GM12878 (cell line): ENCODE data around the gene FAM118B.

ENCODE experiments used
- CTCF ChIP-seq, 3 experiments: IDR thresholded peaks in 2 of 3; conservative IDR thresholded peaks in 1 of 3; 2 replicates each; pipeline ENCODE4 v1.5.1; 2011; ENCODE audit warnings: low read depth in 3 of 3, low read length in 3 of 3, mild to moderate bottlenecking in 3 of 3, control low read depth in 2 of 3, moderate library complexity in 2 of 3, inconsistent platforms in 1 of 3, mixed read lengths in 1 of 3; ENCODE audit not compliant: control insufficient read depth in 2 of 3, insufficient read depth in 1 of 3; ENCODE audit errors: extremely low read depth in 1 of 3
- MEF2B ChIP-seq: fragments of 450-650 bp; IDR thresholded peaks from 2 replicates; pipeline ENCODE4 v1.6.1; 2018; ENCODE audit warnings: mild to moderate bottlenecking, moderate library complexity; ENCODE audit not compliant: partially characterized antibody, poor library complexity, severe bottlenecking
- NR2F1 ChIP-seq: fragments of 450-650 bp; conservative IDR thresholded peaks from 2 replicates; pipeline ENCODE4 v1.6.1; 2017; ENCODE audit warnings: mild to moderate bottlenecking
- RAD51 ChIP-seq: fragments of 450-650 bp; IDR thresholded peaks from 2 replicates; pipeline ENCODE4 v1.6.1; 2016; ENCODE audit warnings: moderate library complexity, mild to moderate bottlenecking, inconsistent platforms
- REST ChIP-seq: IDR thresholded peaks from 2 replicates; pipeline ENCODE4 v1.6.1; 2012; ENCODE audit warnings: mild to moderate bottlenecking, low read depth, low read length
- SIN3A ChIP-seq: IDR thresholded peaks from 2 replicates; pipeline ENCODE4 v1.6.1; 2012; ENCODE audit warnings: low read depth, low read length, improper control_type of control experiment
- SP1 ChIP-seq: IDR thresholded peaks from one replicate; pipeline ENCODE4 v1.6.1; 2011; ENCODE audit warnings: low read depth, low read length
- TF ChIP-seq, protein P1 (sequence below): fragments of 450-650 bp; IDR thresholded peaks from 2 replicates; pipeline ENCODE4 v1.6.1; 2017; ENCODE audit warnings: low read depth, mild to moderate bottlenecking, moderate library complexity

DNA sequence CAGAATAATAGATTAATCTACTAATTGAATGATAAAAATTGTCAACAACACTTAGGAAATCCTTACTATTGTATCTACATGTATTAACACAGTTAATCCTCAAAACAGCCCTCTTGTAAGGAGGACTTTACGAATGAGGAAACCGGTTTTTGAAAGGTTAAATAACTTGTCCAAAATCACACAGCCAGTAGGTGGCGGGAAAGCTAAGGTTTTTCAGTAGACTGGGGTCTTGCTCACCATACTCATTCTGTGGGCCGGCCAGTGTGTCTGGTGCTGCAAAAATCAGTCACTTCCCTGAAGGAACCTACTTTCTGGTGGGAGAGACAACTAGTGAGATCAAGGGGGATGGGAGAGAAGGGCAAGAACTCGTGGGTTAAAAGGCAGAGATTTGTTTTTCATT, 96.1 kb downstream of the FAM118B start:
- TF ChIP-seq REST (no peak), RAD51 (no peak), CTCF (IDR thresholded peaks at IDR 0.05 in 2 of 3, conservative IDR thresholded peaks at IDR 0.05 in 1 of 3; ENCODE audit: control insufficient read depth in 2 of 3, extremely low read depth in 1 of 3, insufficient read depth in 1 of 3, low read depth in 3 of 3, low read length in 3 of 3) (peak; percentile 35 to 50 (median 47); a peak in 5 of 6 replicates), MEF2B (no peak), NR2F1 (no peak), SIN3A (no peak), SP1 (no peak)
- TF ChIP-seq, protein P1, sequence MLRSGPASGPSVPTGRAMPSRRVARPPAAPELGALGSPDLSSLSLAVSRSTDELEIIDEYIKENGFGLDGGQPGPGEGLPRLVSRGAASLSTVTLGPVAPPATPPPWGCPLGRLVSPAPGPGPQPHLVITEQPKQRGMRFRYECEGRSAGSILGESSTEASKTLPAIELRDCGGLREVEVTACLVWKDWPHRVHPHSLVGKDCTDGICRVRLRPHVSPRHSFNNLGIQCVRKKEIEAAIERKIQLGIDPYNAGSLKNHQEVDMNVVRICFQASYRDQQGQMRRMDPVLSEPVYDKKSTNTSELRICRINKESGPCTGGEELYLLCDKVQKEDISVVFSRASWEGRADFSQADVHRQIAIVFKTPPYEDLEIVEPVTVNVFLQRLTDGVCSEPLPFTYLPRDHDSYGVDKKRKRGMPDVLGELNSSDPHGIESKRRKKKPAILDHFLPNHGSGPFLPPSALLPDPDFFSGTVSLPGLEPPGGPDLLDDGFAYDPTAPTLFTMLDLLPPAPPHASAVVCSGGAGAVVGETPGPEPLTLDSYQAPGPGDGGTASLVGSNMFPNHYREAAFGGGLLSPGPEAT: no peak
